Fibroblast of skin of left biceps (primary cell): Measurements from ENCODE around the gene GALNTL6.
A peak's percentile ranks its signal among the peaks of the same experiment; 100 is the strongest.

Experiments used
- DNase-seq, 2 experiments: peaks; one replicate each; pipeline ENCODE4 v3.0.0-alpha.2; 2013; ENCODE audit warnings: low read depth in 2 of 2

Gene GALNTL6

DNA sequence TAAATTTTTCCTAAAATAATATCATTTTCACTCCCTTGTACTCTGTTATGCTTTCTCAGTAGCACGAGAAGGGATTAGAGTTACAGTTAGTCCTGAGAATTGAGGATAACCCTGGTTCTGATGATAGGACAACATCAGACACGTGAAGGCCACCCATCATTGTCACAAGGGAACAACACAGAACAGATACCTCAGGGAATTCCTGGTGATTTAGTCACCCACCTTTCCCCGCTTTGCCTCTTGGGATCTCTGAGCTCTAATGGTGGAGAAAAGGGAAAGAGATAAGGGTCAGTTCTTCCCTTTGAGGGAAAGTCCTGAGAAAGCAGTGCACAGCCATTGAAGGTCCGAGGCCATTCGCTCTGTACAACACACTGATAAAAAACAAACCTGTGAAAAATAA lies 1243.1 kb downstream of the GALNTL6 start:
- DNase-seq = no peak

DNA sequence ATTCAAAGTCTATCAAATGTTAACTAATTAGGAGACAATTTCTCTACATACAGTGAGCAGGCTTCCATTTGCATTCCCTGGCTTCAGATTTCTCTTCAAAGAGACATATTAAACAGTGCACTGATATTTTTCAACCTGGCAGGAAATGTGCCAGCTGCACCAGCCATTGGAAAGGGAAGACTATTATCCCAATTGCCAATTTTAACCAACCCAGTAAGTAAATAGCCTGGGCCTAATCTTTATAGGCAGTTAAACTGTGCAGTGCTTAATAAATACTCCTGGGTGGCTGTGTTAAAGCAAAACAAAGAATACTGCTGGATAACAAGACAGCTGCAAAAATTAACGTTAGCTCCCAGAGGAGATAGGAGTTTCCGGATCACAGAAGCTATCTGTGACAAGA lies 1243.5 kb downstream of the GALNTL6 start:
- DNase-seq = no peak

DNA sequence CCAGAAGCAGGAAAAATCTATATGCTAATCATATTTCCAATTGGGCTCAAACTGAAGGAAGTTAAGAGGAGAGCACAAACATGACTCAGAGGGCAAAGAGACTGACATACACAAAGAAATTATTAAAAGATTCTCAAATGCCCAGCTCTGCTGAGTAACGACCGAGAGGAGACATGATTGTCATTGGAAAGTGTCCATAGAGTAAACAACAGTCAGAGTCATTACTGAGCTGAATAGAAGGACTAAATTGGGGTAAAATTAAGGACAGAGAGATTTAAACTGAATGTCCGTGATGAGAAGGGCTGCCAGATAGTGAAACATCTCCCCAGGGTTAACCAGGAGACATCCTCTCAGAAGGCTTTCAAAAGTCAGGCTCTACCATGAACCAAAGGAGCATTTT lies 1244.2 kb downstream of the GALNTL6 start:
- DNase-seq = no peak

DNA sequence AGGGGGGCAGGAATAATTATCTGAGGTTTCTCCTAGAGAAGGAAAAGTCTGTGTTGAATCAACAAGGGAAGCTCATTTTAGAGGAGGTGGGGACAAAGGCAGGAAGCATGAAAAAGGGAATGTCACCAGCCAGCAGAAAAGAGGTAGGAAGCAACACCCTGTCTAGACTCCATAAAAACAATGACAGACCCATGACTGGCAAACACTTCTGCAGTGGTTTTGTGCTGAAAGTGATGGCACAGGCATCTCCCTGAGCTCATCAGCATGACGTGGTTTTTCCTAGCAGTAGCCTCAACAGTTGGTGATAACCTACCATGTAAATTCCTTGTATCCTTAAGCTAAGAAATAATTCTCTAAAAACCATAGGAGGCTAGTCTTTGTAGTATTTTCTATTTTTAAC lies 1244.7 kb downstream of the GALNTL6 start:
- no peak for DNase-seq

DNA sequence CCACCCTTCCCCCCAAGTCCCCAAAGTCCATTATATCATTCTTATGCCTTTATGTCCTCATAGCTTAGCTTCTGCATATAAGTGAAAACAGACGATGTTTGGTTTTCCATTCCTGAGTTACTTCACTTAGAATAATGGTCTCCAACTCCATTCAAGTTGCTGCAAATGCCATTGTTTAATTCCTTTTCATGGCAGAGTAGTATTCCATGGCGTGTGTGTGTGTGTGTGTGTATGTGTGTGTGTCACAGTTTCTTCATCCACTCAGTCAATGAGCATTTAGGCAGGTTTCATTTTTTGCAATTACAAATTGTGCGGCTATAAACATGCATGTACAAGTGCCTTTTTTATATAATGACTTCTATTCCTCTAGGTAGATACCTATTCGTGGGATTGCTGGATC lies 1248.0 kb downstream of the GALNTL6 start:
- DNase-seq = no peak

DNA sequence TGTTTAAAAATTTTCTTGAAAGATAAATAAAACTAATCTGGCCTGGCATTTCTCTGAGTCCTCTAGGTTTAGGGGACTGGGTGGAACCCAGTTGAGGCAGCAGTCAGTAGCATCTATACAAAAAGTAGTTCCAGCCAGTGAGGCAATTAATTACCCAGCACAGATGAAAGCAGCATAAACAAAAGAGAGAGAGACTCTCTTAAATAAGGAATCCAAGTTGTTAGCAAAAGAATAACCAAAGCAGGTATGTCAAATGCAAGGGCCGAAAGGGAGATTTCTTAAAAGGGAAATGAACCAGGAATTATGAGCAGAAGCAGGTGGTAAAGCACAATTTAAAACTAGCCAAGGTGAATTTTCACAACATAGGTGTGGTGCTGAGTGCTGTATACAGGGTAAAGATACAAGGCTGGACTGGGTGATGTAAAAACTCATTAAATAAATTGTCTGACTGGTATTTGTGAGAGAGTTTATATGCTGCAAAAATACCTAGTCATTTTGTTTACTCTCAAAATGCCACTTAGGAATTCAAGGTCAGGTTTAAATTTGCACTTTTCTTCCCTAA lies 1260.8 kb downstream of the GALNTL6 start:
- DNase-seq = no peak

DNA sequence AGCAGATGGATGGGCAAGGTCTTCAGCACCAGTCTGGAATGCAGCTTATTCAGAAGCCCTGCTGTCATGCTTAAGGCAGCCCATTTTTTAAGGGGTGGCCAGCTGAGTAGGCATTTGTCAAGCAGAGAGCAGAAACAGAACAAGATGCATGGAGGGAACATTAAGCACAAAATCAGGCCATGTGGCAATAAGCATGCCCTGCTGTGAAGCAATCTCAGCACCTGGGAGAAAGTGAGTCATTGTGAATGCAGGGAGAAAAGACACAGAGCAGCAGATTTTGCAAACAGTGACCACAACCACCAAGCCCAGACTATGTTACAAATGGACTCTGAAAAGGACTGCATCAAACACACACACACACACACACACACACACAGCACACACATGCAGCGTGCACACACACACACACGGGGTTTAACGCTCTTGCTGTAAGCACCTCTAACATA lies 1261.3 kb downstream of the GALNTL6 start:
- peak; percentile 43 for DNase-seq

DNA sequence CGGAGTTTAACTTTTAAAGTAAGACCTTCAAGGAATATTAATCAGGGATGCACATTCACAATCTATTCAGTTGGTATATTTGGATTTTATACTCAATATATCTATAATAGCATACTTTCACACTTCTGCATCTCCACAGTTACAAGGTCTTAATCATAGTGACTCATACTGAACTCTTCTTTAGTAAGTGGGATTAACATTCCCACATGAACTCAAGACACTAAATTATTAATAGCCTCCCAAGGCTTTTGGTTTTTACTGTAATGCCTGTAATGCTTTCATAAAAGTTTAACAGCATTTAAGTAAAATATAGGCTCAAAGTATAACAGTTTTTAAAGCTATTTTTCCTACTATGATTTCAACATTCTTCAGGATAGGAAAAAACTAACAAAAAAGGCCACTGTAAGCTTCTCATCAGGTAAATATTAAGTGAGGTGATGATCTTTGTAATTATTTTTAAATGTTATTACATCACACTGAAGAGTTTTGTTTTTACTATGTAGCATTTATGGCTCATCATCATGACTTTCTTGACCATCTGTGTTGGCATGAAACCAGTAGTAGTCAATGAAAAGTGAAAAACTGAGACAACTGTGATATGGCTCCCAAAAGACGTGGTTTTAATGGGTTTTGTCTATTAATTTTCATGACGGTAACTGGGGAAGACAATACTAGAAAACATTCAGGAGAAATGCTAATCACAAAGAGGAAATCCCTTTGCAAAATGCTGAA lies 1263.9 kb downstream of the GALNTL6 start:
- DNase-seq = peak; percentile 10 to 14

DNA sequence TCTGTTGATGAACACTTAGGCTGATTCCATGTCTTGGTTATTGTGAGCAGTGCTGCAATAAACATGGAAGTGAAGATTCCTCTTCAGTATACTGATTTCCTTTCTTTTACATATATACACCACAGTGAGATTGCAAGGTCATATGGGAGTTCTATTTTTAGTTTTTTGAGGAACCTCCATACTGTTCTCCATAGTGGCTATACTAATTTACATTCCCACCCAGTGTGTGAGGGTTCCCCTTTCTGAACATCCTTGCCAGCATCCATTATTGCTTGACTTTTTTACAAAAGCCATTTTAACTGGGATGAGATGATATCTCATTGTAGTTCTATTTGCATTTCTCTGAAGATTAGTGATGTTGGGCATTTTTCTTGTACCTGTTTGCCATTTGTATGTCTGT lies 1274.9 kb downstream of the GALNTL6 start:
- no peak for DNase-seq
